Stomach (tissue), 9 donors: ENCODE data around the gene METTL4. TPM values are rescaled to one million over a fixed set of nuclear protein-coding genes. Genes with fewer than 3 reads are reported as not detected.
A peak's percentile ranks its signal among the peaks of the same experiment; 100 is the strongest.

Experiments used
- DNase-seq, 2 donors: peaks; one replicate each; pipeline versions ENCODE4 v3.0.0 to v3.0.0-alpha.2; 2013 to 2019
- H3K27ac ChIP-seq, 5 donors: fragments of 200-600 bp in 4 of 5; sonication (generic) in 4 of 5; one replicate each; pipeline ENCODE4 v1.5.1; 2013 to 2019; ENCODE audit warnings: mild to moderate bottlenecking in 1 of 5, moderate library complexity in 1 of 5
- H3K27me3 ChIP-seq, 3 donors: fragments of 200-600 bp; sonication (generic); one replicate each; pipeline ENCODE4 v1.5.1; 2017 to 2019; ENCODE audit warnings: mixed run types in 1 of 3
- H3K36me3 ChIP-seq, 4 donors: fragments of 200-600 bp; sonication (generic); 1 replicate in 3 of 4; 2 replicates in 1 of 4; pipeline ENCODE4 v1.5.1; 2016 to 2019
- H3K4me1 ChIP-seq, 4 donors: fragments of 200-600 bp; sonication (generic); one replicate each; pipeline ENCODE4 v1.5.1; 2016 to 2019
- H3K4me3 ChIP-seq, 4 donors: fragments of 200-600 bp; sonication (generic) in 3 of 4; one replicate each; pipeline ENCODE4 v1.5.1; 2016 to 2019; ENCODE audit warnings: mild to moderate bottlenecking in 1 of 4
- H3K9me3 ChIP-seq, 4 donors: fragments of 200-600 bp; sonication (generic); one replicate each; pipeline ENCODE4 v1.5.1; 2016 to 2019
- CTCF ChIP-seq, 7 experiments: fragments of 450-650 bp in 4 of 7; fragments of 200-600 bp in 3 of 7; sonication (generic) in 3 of 7; IDR thresholded peaks; one replicate each; pipeline ENCODE4 v1.5.1; 2016 to 2019; ENCODE audit warnings: antibody characterized with exemption in 7 of 7, control low read depth in 2 of 7, mild to moderate bottlenecking in 1 of 7
- EP300 ChIP-seq: sonication (generic); formaldehyde crosslinking; IDR thresholded peaks from one replicate; pipeline ENCODE4 v1.6.1; 2017; ENCODE audit warnings: antibody characterized with exemption
- POLR2A ChIP-seq, 4 donors: fragments of 450-650 bp; IDR thresholded peaks; one replicate each; pipeline ENCODE4 v1.6.1; 2016; ENCODE audit warnings: antibody characterized with exemption in 4 of 4, control low read depth in 2 of 4, mild to moderate bottlenecking in 1 of 4, moderate library complexity in 1 of 4
- POLR2AphosphoS5 ChIP-seq, 3 donors: sonication (generic); formaldehyde crosslinking; IDR thresholded peaks; one replicate each; pipeline ENCODE4 v1.6.1; 2016; ENCODE audit warnings: antibody characterized with exemption in 3 of 3
- WGBS, 5 donors: extraction: QIAGEN DNeasy Blood & Tissue Kit in 3 of 5; methylation state at CpG; one replicate each; pipeline versions ENCODE4 v1.1.5 to v1.1.7; 2013 to 2018; 5-methylcytosine and 5-hydroxymethylcytosine counted together
- intact Hi-C: fragments of 100-400 bp; cut with DNase I; formaldehyde crosslinking; loops from one replicate; pipeline ENCODE4 v1.15.1; 2023; ENCODE audit warnings: low total_unique reads
- polyA plus RNA-seq, 3 donors: library from polyadenylated mRNA; stranded (reverse); fragments of 200-250 nt; gene quantifications; one replicate each; pipeline ENCODE4 v1.2.3, GENCODE V29; 2013
- total RNA-seq, 5 donors: library from RNA; depleted of rRNA; stranded (reverse); fragments of >200 nt; gene quantifications; one replicate each; pipeline versions ENCODE4 v1.1.0 to v1.2.3, GENCODE V29; 2014 to 2016
- donor health status: healthy with polysubstance abuse.
- donor health status: Bipolar disorder and iron deficiency.
- donor health status: healthy.

The METTL4 gene
- total and polyA plus RNA-seq, 8 donors, result 0.89 to 17.1 (median 4.2) TPM

DNA sequence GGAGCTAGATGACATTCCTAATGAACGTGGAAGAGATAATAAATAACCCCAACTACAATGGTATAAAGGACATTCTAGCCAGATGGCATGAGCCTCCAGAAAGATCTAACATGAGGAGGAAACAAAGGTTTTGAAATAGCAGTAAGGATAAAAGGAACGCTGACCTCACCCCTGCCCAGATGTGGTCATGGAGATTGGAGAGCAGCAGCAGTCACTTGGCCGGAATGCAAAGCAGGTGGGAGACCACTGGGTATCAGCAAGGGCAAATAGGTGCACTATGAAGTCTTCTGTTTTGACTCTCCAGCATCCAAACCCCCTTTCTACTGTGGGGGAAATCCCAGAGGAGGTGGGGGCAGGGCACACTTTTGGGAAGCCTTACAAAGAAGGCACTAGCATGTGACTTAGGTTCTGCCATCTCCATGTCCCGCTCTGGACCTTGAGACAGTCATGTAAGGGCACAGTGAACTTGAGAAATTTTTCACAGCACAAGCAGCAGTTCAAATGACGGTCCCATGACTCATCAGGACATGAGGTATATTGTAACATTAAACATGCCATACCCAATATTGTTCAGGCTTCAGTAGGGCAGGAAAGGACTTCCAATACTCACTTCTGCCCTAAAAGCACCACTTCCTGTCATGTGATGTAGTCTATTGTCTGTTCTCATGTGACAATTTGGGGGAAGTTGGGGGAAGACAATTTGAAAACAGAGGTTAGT, 55.2 kb downstream of the METTL4 start:
- peak overlapping the region in 1 of 5 donors; percentile 39 for H3K27ac ChIP-seq
- intact Hi-C loops, result no loop called here
- H3K4me3 ChIP-seq, result no peak overlapping the region
- no peaks in the 10 kb centered on the region for H3K27me3 ChIP-seq
- 75 to 89% (median 84%) methylated on average over 5 of the region's 5 CpGs for WGBS, 5 donors
- no peaks in the 10 kb centered on the region for H3K36me3 ChIP-seq
- TF ChIP-seq POLR2AphosphoS5 (IDR thresholded peaks at IDR 0.05), result no peak
- TF ChIP-seq CTCF (IDR thresholded peaks at IDR 0.05), result no peak
- no peaks in the 10 kb centered on the region for H3K9me3 ChIP-seq
- H3K4me1 ChIP-seq, result peaks cover 0 to 6% (median 2%) of the 10 kb centered on the region in 4 donors
- DNase-seq, result peak in 1 of 2 donors; percentile 12

DNA sequence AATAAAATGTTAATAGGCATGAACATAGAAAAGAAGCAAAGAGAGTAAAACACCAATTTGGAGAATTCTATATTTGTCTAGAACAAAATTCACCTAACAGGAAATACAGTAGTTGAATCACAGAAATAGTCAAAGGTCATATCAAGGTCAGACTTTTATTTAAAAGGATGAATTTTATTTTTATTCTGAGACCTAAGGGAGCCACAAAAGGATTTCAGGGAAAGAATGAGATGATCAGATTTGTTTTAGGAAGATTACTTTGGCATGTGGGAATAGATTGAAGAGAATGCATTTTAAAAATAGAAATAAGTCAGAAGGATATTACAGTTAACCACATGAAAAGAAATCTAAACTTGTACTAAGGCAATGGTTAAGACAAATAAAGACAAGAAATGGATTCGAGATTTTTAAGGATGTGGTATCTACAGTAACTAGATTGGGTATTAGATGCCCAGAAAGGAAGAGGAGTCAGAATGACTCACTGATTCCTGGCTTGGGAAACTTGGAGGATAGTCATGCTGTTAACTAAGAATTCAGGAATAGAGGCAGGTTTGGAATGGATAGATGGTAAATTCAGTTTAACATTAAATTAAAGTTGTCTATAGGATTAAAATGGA, 56.0 kb downstream of the METTL4 start:
- no peaks in the 10 kb centered on the region for H3K27me3 ChIP-seq
- H3K9me3 ChIP-seq, result no peaks in the 10 kb centered on the region
- 33 to 60% (median 52%) methylated on average over 1 of the region's 1 CpG for WGBS, 5 donors
- TF ChIP-seq EP300 (no peak), POLR2A (IDR thresholded peaks at IDR 0.05) (no peak), CTCF (IDR thresholded peaks at IDR 0.05) (no peak), POLR2AphosphoS5 (IDR thresholded peaks at IDR 0.05) (no peak)
- intact Hi-C loops, result no loop called here
- no peak for DNase-seq
- H3K27ac ChIP-seq, result peak overlapping the region in 1 of 5 donors; percentile 39
- no peak overlapping the region for H3K4me3 ChIP-seq
- no peaks in the 10 kb centered on the region for H3K36me3 ChIP-seq
- H3K4me1 ChIP-seq, result peaks cover 0 to 6% (median 2%) of the 10 kb centered on the region in 4 donors

- Histone ChIP-seq H3K27me3 (no peaks in the 10 kb centered on the region), H3K4me1 (peaks cover 0 to 4% (median 1%) of the 10 kb centered on the region in 4 donors), H3K27ac (no peak overlapping the region), H3K36me3 (no peaks in the 10 kb centered on the region), H3K4me3 (no peak overlapping the region), H3K9me3 (no peaks in the 10 kb centered on the region)
- DNase-seq, result no peak
- intact Hi-C loops, result no loop called here
- 59 to 80% (median 69%) methylated on average over 1 of the region's 1 CpG for WGBS, 5 donors
- TF ChIP-seq CTCF (IDR thresholded peaks at IDR 0.05), result no peak
- no peak for TF ChIP-seq POLR2AphosphoS5 (IDR thresholded peaks at IDR 0.05)
- TF ChIP-seq POLR2A (IDR thresholded peaks at IDR 0.05), result no peak
Observed at GRCh38 chr18:2513616-2514015, 57.7 kb downstream of the METTL4 start.

GRCh38 chr18:2512059-2512458, 59.2 kb downstream of the METTL4 start:
- Histone ChIP-seq H3K4me3 (no peak overlapping the region), H3K4me1 (peaks cover 0 to 4% (median 0%) of the 10 kb centered on the region in 4 donors), H3K27ac (no peak overlapping the region), H3K36me3 (no peaks in the 10 kb centered on the region), H3K27me3 (no peaks in the 10 kb centered on the region), H3K9me3 (no peaks in the 10 kb centered on the region)
- DNase-seq, result no peak
- WGBS, 5 donors, result 83 to 96% (median 90%) methylated on average over 2 of the region's 2 CpGs
- intact Hi-C loops, result no loop called here
- TF ChIP-seq POLR2A (IDR thresholded peaks at IDR 0.05), result no peak
- TF ChIP-seq POLR2AphosphoS5 (IDR thresholded peaks at IDR 0.05), result no peak
- TF ChIP-seq EP300, result no peak
- TF ChIP-seq CTCF (IDR thresholded peaks at IDR 0.05), result no peak
